ENCODE measurements around the gene WDR89. TPM values are rescaled to one million over a fixed set of nuclear protein-coding genes. Genes with fewer than 3 reads are reported as not detected.
"Not testable (repeated sequence)": the region's sequence is repeated elsewhere in the genome, so short reads cannot be mapped to it uniquely, and the experiment has no call there.

WDR89 gene
- total RNA-seq, 1 donor = 13.0 TPM

DNA sequence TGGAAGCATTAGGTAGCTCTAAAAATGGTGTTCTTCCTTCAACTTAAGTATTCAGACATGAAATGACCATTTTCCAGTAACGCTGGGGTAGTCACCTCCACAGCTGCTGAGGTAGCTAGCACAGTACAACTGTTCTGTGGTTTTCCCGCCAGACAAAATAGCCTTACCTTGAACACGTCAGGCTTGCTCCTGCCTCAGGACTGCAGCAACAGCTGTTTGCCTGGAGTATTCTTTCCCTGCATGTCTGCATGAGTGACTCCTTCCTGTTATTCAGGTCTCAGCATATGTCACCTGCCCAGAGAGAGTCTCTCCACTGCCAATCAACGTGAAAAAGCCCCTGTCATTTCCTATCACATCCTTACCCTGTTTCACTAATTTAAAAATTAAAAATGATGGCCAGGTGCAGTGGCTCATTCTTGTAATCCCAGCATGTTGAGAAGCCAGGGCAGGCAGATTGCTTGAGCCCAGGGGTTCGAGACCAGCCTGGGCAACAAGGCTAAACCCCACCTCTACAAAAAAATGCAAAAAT, 37.9 kb downstream of the WDR89 start:
- no peak for DNase-seq (ENCODE audit: low read depth)
- no peak overlapping the region for H3K4me3 ChIP-seq (ENCODE audit: low read depth, low read length)
- TF ChIP-seq CTCF (IDR thresholded peaks at IDR 0.05; ENCODE audit: insufficient read depth, low read depth, low read length) = no peak

- no peak for TF ChIP-seq CTCF (IDR thresholded peaks at IDR 0.05; ENCODE audit: insufficient read depth, low read depth, low read length)
- H3K4me3 ChIP-seq (ENCODE audit: low read depth, low read length) = no peak overlapping the region
- no peak for DNase-seq (ENCODE audit: low read depth)
Observed at GRCh38 chr14:63598807-63599206, 42.9 kb downstream of the WDR89 start.

DNA sequence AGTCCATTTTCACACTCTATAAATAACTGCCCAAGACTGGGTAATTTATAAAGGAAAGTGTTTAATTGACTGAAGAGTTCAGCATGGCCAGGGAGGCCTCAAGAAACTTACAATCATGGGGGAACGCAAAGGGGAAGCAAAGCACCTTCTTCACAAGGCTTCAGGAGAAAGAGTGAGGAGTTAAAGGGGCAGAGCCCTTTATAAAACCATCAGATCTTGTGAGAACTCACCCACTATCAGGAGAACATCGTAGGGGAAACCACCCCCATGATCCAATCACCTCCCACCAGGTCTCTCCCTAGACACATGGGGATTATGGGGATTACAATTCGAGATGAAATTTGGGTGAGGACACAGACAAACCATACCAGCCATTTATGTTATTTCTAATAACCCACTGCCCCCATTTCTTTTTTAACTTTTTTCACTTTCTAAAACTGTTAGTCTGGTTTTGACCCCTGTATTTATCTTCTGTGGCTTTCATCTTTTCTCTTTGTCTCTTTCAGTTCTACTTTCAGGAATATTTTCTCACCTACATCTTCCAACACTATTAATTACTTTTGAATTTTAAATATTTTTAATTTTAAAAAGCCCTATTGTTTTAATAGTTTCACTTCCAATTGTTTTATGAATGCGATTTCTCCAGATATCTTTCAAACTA, 44.5 kb downstream of the WDR89 start:
- no peak overlapping the region for H3K4me3 ChIP-seq (ENCODE audit: low read depth, low read length)
- no peak for DNase-seq (ENCODE audit: low read depth)
- TF ChIP-seq CTCF (IDR thresholded peaks at IDR 0.05; ENCODE audit: insufficient read depth, low read depth, low read length) = no peak

DNA sequence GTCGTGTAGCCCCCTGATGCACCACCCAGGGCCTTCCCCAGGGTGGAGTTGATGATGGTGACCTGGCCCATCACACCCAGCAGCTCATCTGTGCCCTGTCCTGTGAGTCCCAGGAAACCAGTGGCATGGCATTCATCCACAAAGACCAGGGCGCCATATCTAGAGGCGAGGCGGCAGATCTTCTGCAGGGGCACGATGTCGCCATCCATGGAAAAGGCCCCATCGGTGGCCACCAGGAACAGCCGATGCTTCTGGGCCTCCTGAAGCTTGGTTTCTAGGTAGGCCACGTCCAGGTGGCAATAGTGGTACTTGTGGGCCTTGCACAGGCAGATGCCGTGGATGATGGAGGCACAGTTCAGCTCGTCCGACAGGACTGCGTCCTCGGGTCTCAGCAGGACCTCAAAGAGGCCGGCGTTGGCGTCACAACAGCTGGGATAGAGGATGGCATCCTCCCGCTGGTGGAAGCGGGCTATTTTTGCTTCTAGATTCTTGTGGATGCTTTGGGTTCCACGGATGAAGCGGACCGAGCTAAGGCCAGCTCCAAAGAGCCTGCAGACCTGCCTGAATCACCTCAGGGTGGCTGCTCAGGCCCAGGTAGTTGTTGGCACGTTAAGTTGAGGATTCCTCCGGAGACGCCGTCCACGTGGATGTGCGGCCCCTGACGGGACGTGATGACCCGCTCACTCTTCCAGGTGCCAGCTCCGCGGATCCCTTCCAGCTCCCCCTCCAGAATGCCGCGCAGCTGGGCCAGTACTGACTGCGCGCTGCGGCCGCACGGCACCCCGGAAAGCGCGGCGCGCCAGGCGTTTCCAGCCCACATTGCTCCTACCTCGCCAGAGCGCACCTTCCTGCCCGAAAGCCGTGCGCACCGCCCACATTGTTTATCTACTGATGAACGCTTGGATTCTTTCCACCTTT, 47.0 kb downstream of the WDR89 start:
- H3K4me3 ChIP-seq (ENCODE audit: low read depth, low read length) = no peak overlapping the region
- DNase-seq (ENCODE audit: low read depth) = no peak
- TF ChIP-seq CTCF (IDR thresholded peaks at IDR 0.05; ENCODE audit: insufficient read depth, low read depth, low read length) = no peak

DNA sequence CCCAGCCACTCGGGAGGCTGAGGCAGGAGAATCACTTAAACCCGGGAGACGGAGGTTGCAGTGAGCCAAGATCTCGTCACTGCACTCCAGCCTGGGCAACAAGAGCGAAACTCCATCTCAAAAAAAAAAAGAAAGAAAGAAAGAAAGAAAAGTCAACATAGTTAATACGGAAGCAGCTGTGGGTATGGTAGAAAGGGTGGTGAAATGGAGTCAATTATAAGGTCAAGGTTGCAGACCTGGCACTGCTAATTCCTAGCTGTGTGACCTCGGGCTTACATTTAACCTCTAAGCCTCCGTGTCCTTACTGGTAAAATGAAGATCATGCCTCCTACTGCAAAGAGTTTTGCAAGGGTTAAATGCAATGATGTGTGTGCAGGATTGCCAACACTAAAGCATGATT, 58.6 kb downstream of the WDR89 start:
- H3K4me3 ChIP-seq (ENCODE audit: low read depth, low read length); DNase-seq (ENCODE audit: low read depth): not testable (repeated sequence)

GRCh38 chr14:63581491-63581890, 60.2 kb downstream of the WDR89 start:
- H3K4me3 ChIP-seq (ENCODE audit: low read depth, low read length) = no peak overlapping the region
- no peak for TF ChIP-seq CTCF (IDR thresholded peaks at IDR 0.05; ENCODE audit: insufficient read depth, low read depth, low read length)
- DNase-seq (ENCODE audit: low read depth) = no peak

DNA sequence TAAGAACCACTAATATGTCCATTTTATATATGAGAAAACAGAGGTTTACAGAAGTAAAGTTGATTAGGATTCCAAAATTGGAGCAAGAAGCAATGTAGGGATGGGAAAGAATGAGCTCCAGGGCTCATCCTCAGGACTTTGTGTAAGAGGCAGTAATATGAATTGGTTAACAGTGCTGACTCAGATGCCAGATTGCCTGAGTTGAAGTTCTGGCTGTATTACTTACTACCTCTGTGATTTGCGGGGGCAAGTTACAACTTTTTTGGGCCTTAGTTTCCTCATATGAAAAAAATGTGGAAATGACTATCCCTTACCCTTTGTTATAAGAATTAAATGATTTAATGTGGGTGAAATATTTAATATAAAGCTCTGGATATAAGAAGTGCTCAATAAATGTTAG, 63.4 kb downstream of the WDR89 start:
- no peak for DNase-seq (ENCODE audit: low read depth)
- H3K4me3 ChIP-seq (ENCODE audit: low read depth, low read length) = no peak overlapping the region
- TF ChIP-seq CTCF (IDR thresholded peaks at IDR 0.05; ENCODE audit: insufficient read depth, low read depth, low read length) = no peak
